CD4-positive, alpha-beta T cell treated with Interleukin-12 subunit alpha and Interleukin-12 subunit beta, for 1 hour (primary cell): ENCODE results near the gene DCP1B.

Source experiments
- DNase-seq: peaks from one replicate; pipeline ENCODE4 v3.0.0-alpha.2; 2020

Gene DCP1B

DNA sequence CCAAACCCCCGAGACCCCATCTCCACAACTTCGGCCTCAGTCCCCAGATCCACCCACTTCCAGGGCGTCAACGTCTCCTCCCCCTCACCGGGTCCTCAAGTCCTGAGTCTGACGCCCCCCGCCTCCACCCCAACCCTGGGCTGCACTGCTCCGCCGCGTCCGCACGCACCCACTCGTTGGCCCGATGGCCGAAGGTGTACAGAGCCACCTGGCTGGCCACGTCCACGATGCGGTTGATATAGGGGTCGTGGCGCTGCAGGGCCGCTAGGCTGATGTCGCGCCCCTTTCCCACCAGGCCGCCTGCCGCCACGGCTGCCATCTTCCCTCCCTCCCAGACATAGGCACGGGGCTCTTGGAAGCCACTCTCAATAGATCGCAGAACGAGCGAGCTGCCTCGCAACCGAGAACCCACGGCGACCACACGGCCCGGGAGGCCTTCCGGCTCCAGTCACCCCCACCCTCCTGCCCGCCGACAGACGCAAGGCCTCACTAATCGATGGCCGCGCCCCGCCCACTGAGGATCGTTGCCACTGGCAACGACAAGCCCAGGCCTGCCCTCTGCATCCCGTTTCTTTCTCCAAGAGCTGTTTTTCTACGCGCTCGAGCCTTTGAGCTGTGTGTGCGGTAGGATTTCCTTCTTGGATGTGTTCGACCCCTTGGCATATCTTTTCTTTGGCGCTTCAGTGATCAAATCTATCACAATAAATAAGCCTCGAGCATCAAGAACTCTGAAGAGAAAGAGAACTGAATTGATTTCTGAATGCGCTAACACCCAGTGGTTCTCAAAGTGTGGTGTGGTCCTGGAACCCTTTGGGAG is at the start of gene DCP1B:
TSS of gene DCP1B (minus strand) at position 345 of the 817 bp plus-strand sequence. CDS start at position 319, 26 bp downstream.
- peak; percentile 94 for DNase-seq

DNA sequence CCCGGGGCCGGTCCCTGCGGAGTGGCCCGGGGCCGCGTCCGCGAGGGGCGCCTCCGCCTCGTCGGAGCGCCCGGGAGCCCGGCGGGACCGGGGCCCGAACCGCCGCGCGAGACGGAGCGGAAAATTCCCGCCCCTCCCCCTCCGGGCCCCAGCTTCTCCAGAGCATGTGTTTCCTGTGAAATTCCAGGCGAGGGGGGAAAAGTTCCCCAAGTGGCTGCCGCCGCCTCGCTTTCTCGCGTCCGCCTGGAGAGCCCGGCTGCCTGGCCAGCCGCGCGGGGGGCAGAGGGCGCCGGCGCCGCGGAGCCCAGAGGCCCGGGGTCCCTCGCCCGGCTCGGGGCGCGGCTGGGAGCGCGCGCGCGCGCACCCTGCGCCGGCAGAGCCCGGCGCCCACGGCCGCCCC is 49.4 kb upstream of the DCP1B start:
- DNase-seq = no peak

DNA sequence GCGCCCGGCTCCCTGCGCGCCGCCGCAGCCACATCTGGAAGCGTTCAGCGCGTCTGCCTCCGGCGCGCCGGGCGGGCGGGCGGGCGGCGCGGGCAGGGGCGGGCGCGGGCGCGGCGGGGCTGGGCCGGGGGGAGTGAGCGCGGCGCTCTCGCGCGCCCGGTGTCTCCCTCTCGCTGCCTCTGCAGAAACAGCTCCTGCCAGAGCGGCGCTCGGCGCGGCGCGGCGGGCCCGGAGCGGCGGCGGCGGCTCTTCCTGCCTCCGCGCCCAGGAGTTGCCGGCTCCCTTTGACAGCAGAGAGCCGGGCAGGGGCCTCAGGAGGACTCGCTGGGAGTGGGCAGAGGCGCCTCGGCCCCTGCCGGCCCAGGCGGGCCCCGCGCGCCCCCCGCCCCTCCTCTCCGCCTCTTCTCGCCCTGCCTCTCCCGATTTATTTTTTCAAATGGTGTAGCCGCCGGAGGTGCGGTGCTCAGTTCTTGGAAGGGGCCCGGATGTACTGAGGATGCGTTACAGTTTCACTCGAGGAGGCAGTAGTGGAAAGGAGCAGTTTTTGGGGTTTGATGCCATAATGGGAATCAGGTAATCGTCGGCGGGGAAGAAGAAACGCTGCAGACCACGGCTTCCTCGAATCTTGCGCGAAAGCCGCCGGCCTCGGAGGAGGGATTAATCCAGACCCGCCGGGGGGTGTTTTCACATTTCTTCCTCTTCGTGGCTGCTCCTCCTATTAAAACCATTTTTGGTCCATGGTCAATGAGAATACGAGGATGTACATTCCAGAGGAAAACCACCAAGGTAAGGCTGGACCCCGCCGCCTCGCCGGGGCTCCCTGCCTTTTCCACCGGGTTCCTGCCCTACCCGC is 48.8 kb upstream of the DCP1B start, which contains the start of gene CACNA1C:
TSS of gene CACNA1C (plus strand) at position 162 of the 853 bp plus-strand sequence. CDS start at position 738, 576 bp downstream.
- peak; percentile 42 for DNase-seq

DNA sequence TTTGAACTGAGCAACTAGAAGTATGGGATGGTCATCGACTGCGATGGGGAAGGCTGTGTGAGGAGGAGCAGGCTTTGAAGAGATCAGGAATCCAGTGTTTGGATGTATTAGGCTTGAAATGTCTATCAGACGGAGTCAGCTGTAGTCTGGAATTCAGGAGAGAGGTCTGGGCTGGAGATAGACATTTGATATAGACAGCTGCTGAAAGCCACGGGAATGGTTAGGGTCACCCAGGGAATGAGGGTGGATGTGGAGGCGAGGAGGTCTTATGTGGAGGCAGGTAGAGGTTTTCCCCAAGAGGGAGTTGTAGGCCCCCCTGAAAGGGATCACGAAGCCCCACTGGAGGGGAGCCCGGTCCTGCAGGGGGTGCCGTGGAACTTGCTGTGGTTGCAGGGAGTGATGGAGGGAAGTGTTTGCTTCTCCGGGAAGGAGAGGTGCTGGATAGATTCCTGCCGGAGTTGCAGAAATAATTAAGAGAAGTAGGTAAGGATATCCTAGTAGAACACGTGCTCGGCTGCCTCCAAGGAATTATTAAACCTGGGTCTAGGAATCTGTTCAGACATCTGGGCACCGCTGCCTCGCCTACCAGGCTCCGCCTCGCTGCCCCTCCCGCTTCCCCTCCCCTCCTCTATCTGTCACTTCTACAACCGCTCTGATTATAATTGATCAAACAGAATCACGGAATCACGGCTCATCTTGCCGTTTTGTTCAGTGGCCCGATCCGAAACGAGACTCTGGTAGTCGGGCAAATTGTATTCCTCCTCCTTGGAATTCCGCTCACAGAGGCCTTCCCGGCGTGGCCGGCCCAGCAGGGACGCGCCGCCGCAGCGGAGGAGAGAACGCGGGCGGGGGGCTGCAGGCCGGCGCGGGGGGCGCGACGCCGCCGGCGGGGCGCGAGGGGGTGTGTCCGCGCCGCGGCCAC is 47.7 kb upstream of the DCP1B start:
- DNase-seq = no peak

DNA sequence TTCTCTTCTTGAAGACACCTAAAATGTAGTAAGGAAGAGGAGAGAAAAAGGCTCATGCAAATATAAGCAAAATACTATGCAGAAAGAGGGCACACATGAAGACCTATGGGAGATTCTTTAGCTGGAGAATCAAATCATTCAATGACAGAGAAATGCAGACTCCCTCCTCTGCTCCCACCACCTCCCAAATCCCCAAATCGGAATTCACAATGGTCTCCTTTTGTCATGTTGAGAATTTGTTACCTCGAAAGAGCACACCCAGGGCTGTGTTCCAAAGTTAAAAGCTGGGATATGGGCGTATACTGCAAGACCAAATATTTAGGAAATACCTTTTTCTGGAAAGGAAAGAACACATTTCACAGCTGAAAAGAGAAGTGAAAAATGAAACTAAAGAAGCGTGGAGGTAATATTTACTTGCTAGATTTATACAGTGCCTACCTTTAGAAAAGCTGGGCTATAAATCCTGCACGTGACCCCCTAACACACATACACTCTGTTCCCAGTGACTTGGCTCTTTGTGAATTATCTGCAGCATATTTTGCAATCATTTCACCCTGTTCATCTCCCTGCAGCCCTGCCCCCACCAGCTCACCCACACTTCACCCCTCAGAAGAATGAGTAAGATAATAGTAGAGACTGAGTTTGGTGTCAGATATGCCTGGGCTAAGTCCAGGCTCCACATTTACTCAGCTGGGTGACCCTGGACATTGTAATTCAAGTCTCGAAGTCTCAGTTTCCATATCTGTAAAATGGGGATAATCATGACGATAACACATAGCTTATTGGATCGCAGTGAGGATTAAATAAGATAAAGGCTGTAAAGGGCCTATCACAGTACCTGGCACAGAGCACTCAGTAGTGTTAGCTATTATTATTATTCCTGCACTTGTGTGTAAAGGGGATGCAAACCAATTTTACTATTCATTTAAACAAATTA is 45.6 kb upstream of the DCP1B start:
- DNase-seq = no peak

DNA sequence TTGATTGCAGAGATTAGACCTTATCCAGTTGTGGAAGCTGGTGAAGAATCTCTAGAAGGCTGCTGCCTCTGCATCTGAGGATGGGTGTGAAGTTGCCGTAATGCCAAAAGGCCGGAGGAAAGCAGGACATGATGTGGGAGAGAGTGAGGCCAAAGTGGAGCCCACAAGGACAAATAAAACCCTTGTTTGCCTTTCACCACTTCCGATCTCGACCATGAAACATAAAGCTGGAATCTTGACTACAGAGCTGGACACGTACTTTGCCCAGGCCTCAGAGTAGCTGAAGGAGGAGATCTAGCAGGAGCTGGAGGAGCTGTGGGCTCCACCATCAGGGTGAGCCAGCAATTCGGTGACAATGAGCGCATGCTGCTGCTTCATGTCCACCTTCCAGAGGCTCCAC is 43.5 kb upstream of the DCP1B start:
- DNase-seq = no peak

DNA sequence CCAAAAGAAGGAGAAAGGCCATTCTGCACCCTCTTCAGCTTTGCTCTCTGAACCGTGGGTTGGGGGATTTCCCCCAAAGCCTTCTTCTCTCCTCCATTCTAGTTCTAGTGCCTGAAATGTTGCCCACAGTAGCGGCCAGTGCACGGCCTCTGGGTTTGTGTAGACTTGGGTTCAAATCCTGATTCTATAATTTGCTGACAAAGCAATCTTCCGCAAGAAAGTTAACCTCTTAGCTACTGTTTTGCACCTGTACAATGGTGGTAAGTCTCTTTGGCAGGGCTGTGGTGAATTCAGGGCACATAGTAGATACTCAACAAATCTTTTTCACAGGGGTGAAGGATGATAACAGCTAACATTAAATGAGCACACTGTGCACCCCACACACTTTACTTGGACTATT is 42.7 kb upstream of the DCP1B start:
- DNase-seq = no peak

DNA sequence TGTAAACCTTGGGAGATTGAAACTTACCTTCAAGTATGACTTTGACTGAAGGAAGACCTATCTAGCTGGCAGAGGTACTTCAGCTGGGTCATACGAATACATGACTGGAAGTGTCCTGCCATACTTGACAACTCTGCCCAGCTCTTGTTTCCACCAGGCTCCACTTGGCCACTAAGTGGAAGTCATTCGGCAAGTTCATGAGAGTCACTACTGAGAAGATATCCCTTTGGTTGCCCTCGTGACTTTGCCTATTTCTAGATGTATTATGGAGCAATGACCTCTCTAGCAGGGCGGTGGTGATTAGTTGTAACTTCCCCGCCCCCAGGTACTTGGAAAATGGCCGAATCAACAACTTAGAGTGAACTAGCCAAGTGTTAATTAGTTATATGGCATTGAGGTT is 39.9 kb upstream of the DCP1B start:
- DNase-seq = no peak

DNA sequence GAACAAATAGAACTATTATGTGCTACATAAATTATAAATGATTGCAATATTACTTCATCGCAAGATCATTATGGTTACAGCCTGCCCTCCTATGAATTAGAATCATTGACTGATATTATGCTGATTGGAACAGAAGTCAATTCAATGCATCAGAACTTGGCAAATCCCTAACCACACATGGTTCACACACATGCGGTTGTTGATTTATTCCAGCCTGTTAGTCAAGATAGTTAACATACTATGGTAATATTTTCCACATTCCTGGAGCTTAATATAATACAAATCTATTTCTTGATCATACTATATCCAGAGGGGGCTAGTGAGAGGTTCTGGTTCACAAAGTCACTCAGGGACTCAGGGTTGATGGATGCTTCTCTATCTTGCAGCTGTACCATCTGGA is 38.8 kb upstream of the DCP1B start:
- no peak for DNase-seq

DNA sequence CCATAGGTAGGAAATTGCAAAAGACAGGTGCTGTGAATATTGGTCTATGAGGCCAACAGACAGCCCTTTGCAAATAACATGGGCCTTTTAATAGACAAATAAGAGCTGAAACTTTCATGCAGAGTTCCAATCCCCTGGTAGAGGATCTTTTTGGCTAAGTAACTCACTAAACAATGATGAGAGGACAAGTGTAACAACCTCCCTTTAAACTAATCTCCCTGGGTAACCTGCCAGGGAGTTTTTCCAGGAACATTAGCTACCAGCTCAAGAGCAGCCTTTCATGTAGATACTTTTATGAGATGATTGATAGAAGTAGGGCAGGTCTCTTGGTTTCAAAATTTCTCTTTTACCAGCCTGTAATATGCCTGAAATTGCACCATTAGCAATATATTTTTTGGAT is 34.8 kb upstream of the DCP1B start:
- no peak for DNase-seq

DNA sequence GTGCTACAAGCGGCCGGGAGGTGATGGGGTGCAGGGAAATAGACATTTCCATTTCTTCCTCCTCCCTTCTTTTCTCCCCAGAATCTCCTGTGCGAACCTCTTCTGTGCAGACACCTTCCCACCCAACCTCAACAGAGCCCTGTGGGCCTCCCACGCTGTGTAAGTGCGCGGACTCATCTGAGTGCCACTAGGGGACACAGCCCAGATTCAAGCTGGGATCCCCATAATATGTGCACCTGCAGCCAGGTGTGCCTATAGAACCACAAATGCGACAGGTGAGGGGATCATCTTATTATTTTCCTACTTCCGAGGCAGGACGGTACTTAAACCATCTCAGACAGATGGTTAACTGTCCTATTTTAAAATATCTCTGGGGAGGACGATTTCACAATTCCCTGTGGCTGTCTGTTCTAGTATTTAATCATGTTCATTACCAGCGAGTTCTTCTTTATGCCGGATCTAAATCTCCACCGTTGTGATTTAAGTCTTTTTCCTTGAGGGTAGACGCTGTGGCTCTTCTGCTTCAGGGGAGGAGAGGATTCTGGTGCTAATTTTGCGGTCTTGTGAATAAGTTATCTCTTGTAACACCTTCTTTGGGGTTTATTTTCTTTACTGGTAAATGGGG is 31.3 kb upstream of the DCP1B start:
- DNase-seq = no peak

DNA sequence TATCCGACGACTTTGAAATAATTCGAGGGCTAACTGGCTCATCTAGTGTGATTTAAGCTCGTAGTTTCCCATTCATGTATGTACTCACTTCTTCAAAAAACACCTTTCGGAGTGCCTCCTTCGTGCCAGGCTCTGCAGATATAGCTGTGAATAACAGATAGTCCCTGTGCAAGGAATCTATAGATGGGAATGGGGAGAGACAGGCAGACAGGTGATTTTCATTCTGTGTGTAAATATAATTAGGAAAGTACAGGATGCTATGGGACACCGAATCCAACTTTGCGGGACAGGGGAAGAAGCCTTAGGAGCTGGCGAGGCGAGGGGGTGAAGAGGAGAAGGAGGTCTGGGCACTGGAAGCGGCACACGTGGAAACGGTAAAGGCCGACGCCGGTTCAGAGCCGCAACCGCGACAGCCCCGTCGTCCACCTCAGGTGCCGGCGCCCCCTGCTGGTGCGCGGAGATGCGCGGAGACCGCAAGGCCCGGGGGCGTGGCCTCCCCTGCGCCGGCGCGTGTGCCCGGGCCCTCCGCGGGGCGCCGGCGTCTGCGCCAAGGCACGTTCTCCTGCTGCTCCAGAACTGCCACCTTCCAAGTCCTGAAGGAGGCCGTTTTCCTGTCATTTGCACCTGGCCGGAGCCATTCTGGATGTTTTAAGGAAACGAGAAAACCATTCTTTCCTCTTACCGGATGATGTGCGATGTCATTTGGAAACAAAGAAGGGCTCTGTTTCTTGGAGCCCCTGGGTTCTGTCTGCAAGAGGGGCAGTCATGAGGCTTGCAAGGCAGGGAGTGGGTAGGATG is 30.6 kb upstream of the DCP1B start:
- DNase-seq = peak; percentile 87

DNA sequence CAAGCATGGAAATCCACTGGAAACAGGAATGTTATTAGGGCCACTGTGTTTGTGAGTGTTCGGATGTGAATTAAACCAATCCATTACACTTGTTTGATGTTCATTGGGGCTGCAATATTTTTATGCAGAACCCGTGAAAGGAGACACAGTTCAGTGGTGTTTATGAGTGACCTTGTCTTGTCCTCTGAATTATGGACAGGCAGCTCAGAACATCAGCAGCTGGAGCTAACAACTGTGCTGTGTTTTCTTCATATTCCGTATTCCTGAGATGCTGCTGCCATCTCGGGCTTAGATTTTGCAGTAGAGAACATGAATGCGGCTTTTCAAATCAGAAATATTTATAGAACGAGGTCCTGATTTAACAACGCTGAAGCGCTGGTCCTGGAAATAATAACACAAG is 28.2 kb upstream of the DCP1B start:
- DNase-seq = no peak

DNA sequence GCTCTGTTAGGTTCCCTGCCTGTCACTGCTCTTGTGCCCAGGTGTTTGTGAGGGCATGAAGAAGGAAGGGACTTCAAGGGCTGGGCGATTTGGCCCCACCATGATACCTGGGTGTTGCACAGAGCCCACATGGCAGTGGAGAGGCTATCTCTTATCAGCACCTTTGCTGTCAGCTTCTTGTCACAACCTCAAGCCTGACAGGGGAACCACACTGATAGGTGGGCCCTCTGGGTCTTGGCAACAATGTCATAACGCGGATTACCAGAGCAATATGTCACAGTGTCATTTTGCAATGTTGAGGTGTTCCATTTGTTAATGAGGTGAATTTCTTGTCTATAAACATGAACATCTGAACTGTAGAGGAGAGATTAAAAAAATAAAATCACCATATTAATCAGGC is 25.6 kb upstream of the DCP1B start:
- no peak for DNase-seq

DNA sequence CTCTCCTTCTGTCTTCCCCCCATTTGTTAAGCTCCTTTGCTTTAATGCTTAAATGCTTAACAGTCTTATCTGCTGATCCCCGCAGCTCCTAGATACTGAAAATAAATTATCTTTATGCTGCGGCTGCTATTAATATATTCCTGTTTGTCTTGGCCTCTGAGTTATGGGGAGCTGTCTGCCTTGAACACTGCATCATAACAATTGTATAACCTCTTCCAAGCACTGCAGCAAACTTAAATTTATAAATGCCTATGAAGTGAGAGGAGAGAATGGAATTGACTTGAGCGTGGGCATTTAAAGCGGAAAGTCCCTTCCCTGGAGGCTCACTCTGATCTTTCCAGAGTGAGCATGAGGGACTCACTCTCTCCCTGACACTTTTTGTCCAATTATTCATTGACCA is 23.1 kb upstream of the DCP1B start:
- DNase-seq = no peak

DNA sequence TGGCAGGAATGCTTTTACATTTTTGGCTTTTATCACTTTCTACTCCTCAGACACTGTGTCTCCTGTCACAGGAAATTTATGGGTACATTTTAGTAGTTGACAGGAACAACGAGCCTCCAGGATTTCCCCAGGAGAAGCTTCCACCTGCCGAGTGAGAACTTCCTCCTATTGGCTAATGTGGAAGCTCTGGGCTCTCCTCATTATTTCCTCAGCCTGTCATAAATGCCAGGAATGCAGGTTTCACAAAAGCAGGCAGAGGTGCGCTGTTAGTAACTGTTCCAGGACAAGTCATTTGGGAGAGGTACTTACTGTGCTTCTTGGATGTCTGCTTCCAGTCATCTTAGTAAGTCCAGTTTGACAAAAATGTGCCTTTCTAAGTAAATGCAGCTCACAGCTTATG is 19.1 kb upstream of the DCP1B start:
- no peak for DNase-seq

DNA sequence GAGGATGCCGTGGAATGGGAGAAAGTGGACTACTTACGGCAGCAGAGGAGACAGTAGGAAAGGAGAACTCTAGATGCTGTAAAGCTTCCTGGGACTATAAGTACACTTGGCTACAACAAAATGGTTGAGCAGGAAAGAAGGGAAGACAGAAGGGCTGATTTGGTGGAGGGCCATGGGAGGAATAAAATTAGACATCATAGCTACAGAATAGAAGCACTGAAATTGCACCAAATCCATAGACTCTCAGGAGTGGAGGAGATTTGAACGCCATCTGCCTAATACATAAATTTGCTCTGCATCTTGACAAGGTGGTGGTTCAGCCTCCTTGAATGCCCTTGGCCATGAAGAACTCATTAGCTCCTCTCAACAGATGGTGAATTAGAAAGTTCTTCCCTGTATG is 16.3 kb upstream of the DCP1B start:
- no peak for DNase-seq

DNA sequence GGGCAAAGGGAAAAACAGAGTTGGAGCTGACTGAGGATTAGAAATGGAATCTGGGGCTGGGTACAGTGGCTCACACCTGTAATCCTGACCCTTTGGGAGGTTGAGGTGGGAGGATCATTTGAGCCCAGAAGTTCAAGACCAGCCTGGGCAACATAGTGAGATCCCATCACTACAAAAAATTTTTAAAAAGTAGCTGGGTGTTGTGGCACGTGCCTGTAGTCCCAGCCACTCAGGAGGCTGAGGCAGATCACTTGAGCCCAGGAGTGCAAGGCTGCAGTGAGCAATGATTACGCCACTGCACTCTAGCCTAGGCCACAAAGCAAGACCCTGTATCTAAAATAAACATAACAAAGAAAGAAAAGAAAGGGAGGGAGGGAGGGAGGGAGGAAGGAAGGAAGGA is 14.9 kb upstream of the DCP1B start:
- no peak for DNase-seq

DNA sequence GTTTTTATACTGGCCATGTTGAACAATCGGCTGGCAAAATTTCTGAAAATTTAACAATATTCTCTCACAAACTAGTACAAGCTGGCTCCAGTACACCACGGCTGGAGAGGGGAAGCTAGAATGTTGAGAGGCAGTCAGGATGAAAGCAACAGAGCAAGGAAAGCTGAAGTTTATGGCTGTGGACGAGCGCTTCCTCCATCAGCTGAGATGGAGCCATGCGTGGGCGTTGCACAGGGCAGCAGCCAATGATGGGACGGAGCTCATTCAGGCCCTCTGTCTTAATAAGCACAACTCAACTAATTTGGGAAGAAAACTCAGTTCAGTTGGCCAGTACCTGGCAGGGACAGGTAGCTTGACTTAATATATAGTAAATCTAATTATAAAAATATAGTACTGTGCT is 14.1 kb upstream of the DCP1B start:
- DNase-seq = no peak

DNA sequence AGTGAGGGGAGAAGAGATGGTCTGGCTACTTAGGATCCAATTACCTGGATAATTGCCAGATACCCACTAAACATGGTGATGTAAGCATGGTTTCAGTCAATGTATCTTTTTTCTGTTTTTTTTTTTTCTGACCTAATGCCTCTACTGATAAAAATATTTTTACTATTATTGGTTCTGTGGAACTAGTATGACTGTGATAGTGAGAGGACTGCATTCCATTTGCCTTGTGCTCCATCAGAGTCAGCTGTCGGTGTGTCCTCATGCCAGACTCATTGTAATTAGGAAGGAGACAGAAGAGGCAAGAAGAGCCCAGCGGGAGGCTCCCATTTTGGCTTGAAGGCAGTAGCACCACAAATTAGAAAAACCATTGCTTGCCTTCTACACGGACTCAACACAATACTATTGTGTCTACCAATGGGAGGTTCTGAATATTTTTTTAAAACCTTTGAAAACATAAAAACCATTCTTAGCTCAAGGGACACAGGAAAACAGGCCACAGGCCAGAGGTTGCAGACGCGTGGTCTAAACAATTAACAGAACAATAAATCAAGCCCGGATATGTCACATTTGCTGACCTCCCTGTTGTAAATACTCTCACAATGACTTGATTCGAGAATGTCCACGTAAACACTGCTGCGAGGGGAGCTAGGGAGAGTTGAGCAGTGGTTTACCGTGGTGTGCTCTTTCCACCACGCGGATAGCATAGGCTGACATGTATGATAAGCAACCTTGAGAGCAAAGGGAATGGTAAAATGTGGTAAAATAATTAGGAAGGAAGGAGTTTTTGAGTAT is 13.5 kb upstream of the DCP1B start:
- DNase-seq = no peak
